OCI-LY7 (cell line): ENCODE results near the gene SMAP1. TPM values are rescaled to one million over a fixed set of nuclear protein-coding genes. Genes with fewer than 3 reads are reported as not detected.

Experiments
- BruUV-seq: library from RNA; stranded (reverse); fragments of 400-500 nt; replicated peaks from 2 replicates; lab custom pipeline; 2021; lab: Mats Ljungman, UMichigan
- CTCF ChIA-PET: fragments of 300-600 bp; sonication (Branson Sonifier 250); formaldehyde crosslinking; loops from one replicate; lab custom pipeline; 2022; ENCODE audit warnings: antibody characterized with exemption; ENCODE audit not compliant: unreplicated experiment; lab: Charles Lee
- POLR2A ChIA-PET: fragments of 300-600 bp; sonication (Branson Sonifier 250); formaldehyde crosslinking; loops from one replicate; lab custom pipeline; 2022; ENCODE audit warnings: antibody characterized with exemption; lab: Charles Lee
- DNase-seq: peaks from one replicate; pipeline ENCODE4 v3.0.0-alpha.2; 2015; ENCODE audit warnings: low spot score
- H2AFZ ChIP-seq: fragments of 200-600 bp; sonication (generic), shearing (Covaris generic); 2 replicates; pipeline ENCODE4 v1.6.1; 2014; ENCODE audit warnings: mild to moderate bottlenecking, antibody characterized with exemption, low read length, moderate library complexity
- H3K27ac ChIP-seq: fragments of 200-600 bp; sonication (generic); 2 replicates; pipeline ENCODE4 v1.5.1; 2014; ENCODE audit warnings: mixed run types, low read depth, mild to moderate bottlenecking, moderate library complexity, low read length, inconsistent platforms; ENCODE audit not compliant: poor library complexity, severe bottlenecking
- H3K36me3 ChIP-seq: fragments of 200-600 bp; sonication (generic); 2 replicates; pipeline ENCODE4 v1.6.1; 2014; ENCODE audit warnings: mild to moderate bottlenecking, antibody characterized with exemption, low read length, moderate library complexity, mixed read lengths; ENCODE audit not compliant: insufficient read depth
- H3K4me1 ChIP-seq: fragments of 200-600 bp; sonication (generic); 2 replicates; pipeline ENCODE4 v1.5.1; 2014; ENCODE audit warnings: mild to moderate bottlenecking, low read length; ENCODE audit not compliant: insufficient read depth, poor library complexity, severe bottlenecking
- H3K4me2 ChIP-seq: fragments of 200-600 bp; sonication (generic); 2 replicates; pipeline ENCODE4 v1.6.1; 2014; ENCODE audit warnings: mild to moderate bottlenecking, low read length
- H3K4me3 ChIP-seq: fragments of 200-600 bp; sonication (generic); 2 replicates; pipeline ENCODE4 v1.5.1; 2014; ENCODE audit warnings: mild to moderate bottlenecking, low read depth, low read length; ENCODE audit not compliant: poor library complexity, severe bottlenecking
- H3K79me2 ChIP-seq: fragments of 200-600 bp; sonication (generic); 2 replicates; pipeline ENCODE4 v1.6.1; 2016; ENCODE audit warnings: low read depth, mild to moderate bottlenecking, low read length, moderate library complexity, mixed read lengths; ENCODE audit not compliant: insufficient read depth
- H3K9me2 ChIP-seq: fragments of 200-600 bp; sonication (generic); 2 replicates; pipeline ENCODE4 v1.6.1; 2016; ENCODE audit warnings: mild to moderate bottlenecking, low read length, mixed read lengths; ENCODE audit not compliant: insufficient read depth
- H3K9me3 ChIP-seq: fragments of 200-600 bp; sonication (generic); 2 replicates; pipeline ENCODE4 v1.6.1; 2014; ENCODE audit warnings: mild to moderate bottlenecking, mixed run types, low read length, mixed read lengths
- H4K20me1 ChIP-seq: fragments of 200-600 bp; sonication (generic); 2 replicates; pipeline ENCODE4 v1.6.1; 2014; ENCODE audit warnings: mild to moderate bottlenecking, antibody characterized with exemption, low read length, moderate library complexity, mixed read lengths; ENCODE audit not compliant: insufficient read depth
- EZH2phosphoT487 ChIP-seq: fragments of 200-600 bp; sonication (generic); IDR thresholded peaks from 2 replicates; pipeline ENCODE4 v1.6.1; 2018; ENCODE audit warnings: low read depth, borderline replicate concordance, mild to moderate bottlenecking, mixed run types, antibody characterized with exemption, low read length, moderate library complexity, mixed read lengths
- intact Hi-C: fragments of 100-400 bp; cut with micrococcal nuclease; formaldehyde crosslinking; loops from one replicate; pipeline ENCODE4 v1.10.0; 2022; ENCODE audit not compliant: unreplicated experiment
- total RNA-seq, 2 experiments: library from RNA; depleted of rRNA in 1 of 2; stranded (reverse); fragments of >200 nt in 1 of 2; shearing (Covaris generic) in 1 of 2; gene quantifications; 2 replicates each; pipeline ENCODE4 v1.2.3, GENCODE V29; 2014 to 2022
- TF ChIP-seq, protein P1 (sequence below): fragments of 200-600 bp; sonication (generic); conservative IDR thresholded peaks from 2 replicates; pipeline ENCODE4 v1.5.1; 2014; ENCODE audit warnings: mild to moderate bottlenecking, antibody characterized with exemption, low read length, moderate library complexity, mixed read lengths

The SMAP1 gene
- total RNA-seq, 2 experiments from 2014 or later: 15.1 to 28.9 TPM

DNA sequence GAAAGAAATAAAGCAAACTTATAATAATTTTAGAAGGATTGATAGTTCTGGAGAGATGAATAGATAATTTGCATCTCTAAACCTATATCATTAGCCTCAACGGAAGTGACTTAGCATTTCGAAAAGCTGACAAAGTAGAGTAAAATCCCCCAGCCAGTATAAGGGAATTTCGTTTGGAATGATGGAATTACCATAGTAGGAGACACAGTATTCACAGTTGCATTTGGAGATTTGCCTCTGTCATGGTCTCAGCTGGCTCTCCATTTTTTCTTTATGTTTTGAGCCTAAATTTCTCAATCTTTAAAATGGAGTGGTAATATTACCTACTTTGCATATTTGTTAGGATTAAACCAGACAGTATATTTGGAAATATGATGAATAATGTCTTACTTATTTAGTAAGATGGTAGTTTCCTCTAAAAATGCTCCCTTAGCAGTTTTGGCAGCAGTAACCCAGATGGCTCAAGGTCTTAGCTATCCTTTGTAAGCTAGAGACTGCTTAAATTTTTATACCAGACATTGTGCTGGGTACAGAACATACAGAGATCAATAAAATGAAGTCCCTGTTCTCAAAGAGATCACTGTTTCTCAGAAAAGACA is 58.2 kb downstream of the SMAP1 start:
- TF ChIP-seq EZH2phosphoT487: no peak
- TF ChIP-seq, protein P1, sequence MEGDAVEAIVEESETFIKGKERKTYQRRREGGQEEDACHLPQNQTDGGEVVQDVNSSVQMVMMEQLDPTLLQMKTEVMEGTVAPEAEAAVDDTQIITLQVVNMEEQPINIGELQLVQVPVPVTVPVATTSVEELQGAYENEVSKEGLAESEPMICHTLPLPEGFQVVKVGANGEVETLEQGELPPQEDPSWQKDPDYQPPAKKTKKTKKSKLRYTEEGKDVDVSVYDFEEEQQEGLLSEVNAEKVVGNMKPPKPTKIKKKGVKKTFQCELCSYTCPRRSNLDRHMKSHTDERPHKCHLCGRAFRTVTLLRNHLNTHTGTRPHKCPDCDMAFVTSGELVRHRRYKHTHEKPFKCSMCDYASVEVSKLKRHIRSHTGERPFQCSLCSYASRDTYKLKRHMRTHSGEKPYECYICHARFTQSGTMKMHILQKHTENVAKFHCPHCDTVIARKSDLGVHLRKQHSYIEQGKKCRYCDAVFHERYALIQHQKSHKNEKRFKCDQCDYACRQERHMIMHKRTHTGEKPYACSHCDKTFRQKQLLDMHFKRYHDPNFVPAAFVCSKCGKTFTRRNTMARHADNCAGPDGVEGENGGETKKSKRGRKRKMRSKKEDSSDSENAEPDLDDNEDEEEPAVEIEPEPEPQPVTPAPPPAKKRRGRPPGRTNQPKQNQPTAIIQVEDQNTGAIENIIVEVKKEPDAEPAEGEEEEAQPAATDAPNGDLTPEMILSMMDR: no peak
- BruUV-seq: no TSS peak
- Histone ChIP-seq H3K4me3 (no peak overlapping the region), H3K4me2 (no peak overlapping the region), H3K9me3 (no peaks in the 10 kb centered on the region), H4K20me1 (no peaks in the 10 kb centered on the region), H3K36me3 (no peaks in the 10 kb centered on the region), H3K27ac (no peak overlapping the region), H3K79me2 (no peaks in the 10 kb centered on the region), H3K4me1 (no peaks in the 10 kb centered on the region), H3K9me2 (no peaks in the 10 kb centered on the region), H2AFZ (no peak overlapping the region)
- intact Hi-C loops: no loop called here
- CTCF ChIA-PET: interaction anchor here (1.2 kb wide), 1 partner anchor 346 kb away, joined by 3 read pairs; no protein-coding TSS in a partner anchor
- no peak for DNase-seq
- POLR2A ChIA-PET: interaction anchor here (0.6 to 1.3 kb wide), 2 partner anchors 9 to 132 kb away, joined by 3 to 4 read pairs; no protein-coding TSS in a partner anchor

DNA sequence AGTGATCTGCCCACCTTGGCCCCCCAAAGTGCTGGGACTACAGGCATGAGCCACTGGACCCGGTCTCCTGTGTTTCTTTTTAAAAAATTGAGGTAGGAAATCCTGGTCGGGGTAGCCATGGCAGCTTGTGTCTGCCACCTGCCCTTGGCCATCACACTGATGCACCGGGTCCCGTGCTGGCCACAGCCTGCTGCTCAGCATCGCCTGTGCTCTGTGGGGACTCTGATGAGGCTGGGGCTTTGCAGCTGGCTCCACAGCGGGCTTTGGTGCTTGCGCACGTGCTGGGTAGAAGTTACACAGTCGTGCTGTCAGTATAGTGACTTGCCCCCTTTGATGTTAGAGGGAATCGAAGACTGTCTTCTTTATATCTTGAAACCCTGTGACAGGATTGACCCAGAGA is 66.7 kb downstream of the SMAP1 start:
- H3K27ac ChIP-seq: no peak overlapping the region
- no peak overlapping the region for H3K4me3 ChIP-seq
- no peaks in the 10 kb centered on the region for H3K9me3 ChIP-seq
- peaks cover 5% of the 10 kb centered on the region for H3K4me1 ChIP-seq
- no peak for DNase-seq
- H3K4me2 ChIP-seq: no peak overlapping the region
- H2AFZ ChIP-seq: no peak overlapping the region
- ChIA-PET CTCF (no interaction called here), POLR2A (interaction anchor here (0.6 to 0.8 kb wide), 2 partner anchors 27 to 351 kb away, joined by 3 read pairs; no protein-coding TSS in a partner anchor)
- H3K9me2 ChIP-seq: no peaks in the 10 kb centered on the region
- H3K79me2 ChIP-seq: no peaks in the 10 kb centered on the region; the same call in 1 of the 2 replicates
- BruUV-seq: no TSS peak
- TF ChIP-seq, protein P1: no peak
- no peak for TF ChIP-seq EZH2phosphoT487
- no peaks in the 10 kb centered on the region for H4K20me1 ChIP-seq
- intact Hi-C loops: no loop called here
- H3K36me3 ChIP-seq: peaks cover 11% of the 10 kb centered on the region; the same call in 1 of the 2 replicates

DNA sequence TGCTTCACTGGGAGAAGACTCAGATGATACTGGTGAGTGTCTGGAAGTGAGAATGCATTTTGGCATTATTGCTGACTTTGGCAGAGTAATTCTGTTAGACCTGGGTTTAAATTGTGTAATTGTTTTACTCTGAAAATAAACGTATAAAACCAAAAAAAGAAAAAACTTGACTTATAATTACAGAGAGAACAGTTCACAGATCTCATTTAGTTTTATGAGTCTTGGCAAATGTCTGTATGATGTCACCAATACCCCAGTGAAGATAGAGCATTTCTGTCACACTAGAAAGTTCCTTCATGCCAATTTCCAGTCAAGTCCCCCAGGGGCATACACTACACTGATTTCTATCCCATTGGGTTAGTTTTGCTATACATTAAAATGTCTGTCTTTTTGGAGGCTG is 67.3 kb downstream of the SMAP1 start:
- DNase-seq: no peak
- no TSS peak for BruUV-seq
- intact Hi-C loops: no loop called here
- TF ChIP-seq, protein P1: no peak
- TF ChIP-seq EZH2phosphoT487: no peak
- Histone ChIP-seq H3K9me2 (no peaks in the 10 kb centered on the region), H3K9me3 (no peaks in the 10 kb centered on the region), H2AFZ (no peak overlapping the region), H4K20me1 (no peaks in the 10 kb centered on the region), H3K36me3 (peaks cover 11% of the 10 kb centered on the region; the same call in 1 of the 2 replicates), H3K4me3 (no peak overlapping the region), H3K4me1 (peaks cover 5% of the 10 kb centered on the region), H3K27ac (no peak overlapping the region), H3K79me2 (no peaks in the 10 kb centered on the region; the same call in 1 of the 2 replicates), H3K4me2 (no peak overlapping the region)
- POLR2A ChIA-PET: interaction anchor here (0.7 to 0.9 kb wide), 4 partner anchors 8 to 122 kb away, joined by 3 to 4 read pairs (median 3); no protein-coding TSS in a partner anchor
- CTCF ChIA-PET: no interaction called here
